Measurements from ENCODE around the gene BPIFB4.
"Not testable (repeated sequence)": the region's sequence is repeated elsewhere in the genome, so short reads cannot be mapped to it uniquely, and the experiment has no call there.

The BPIFB4 gene

GRCh38 chr20:33086052-33086722 is 6.7 kb downstream of the BPIFB4 start:
- Histone ChIP-seq H3K27ac (ENCODE audit: low read length) (no peak overlapping the region), H3K9ac (ENCODE audit: low read length in 2 of 2) (no peak overlapping the region), H3K4me3 (ENCODE audit: low read length in 2 of 2) (no peak overlapping the region), H3K27me3 (ENCODE audit: control insufficient read depth in 1 of 2, insufficient read depth in 2 of 2, low read length in 2 of 2) (peaks cover 0 to 3% of the 10 kb centered on the region in 2 donors), H3K4me1 (ENCODE audit: control insufficient read depth, insufficient read depth, low read length) (no peaks in the 10 kb centered on the region), H3K36me3 (ENCODE audit: control insufficient read depth in 2 of 2, insufficient read depth in 2 of 2, low read length in 2 of 2) (no peaks in the 10 kb centered on the region), H3K9me3 (ENCODE audit: control insufficient read depth in 2 of 2, low read length in 2 of 2) (no peaks in the 10 kb centered on the region)

GRCh38 chr20:33091147-33091546 is 11.7 kb downstream of the BPIFB4 start:
- Histone ChIP-seq H3K27me3 (ENCODE audit: control insufficient read depth in 1 of 2, insufficient read depth in 2 of 2, low read length in 2 of 2) (no peaks in the 10 kb centered on the region), H3K4me3 (ENCODE audit: low read length in 2 of 2) (no peak overlapping the region), H3K9ac (ENCODE audit: low read length in 2 of 2) (no peak overlapping the region), H3K4me1 (ENCODE audit: control insufficient read depth, insufficient read depth, low read length) (no peaks in the 10 kb centered on the region), H3K27ac (ENCODE audit: low read length) (no peak overlapping the region), H3K9me3 (ENCODE audit: control insufficient read depth in 2 of 2, low read length in 2 of 2) (no peaks in the 10 kb centered on the region), H3K36me3 (ENCODE audit: control insufficient read depth in 2 of 2, insufficient read depth in 2 of 2, low read length in 2 of 2) (no peaks in the 10 kb centered on the region)

GRCh38 chr20:33091693-33092092 is 12.2 kb downstream of the BPIFB4 start:
- no peaks in the 10 kb centered on the region for H3K27me3 ChIP-seq (ENCODE audit: control insufficient read depth in 1 of 2, insufficient read depth in 2 of 2, low read length in 2 of 2)
- no peaks in the 10 kb centered on the region for H3K9me3 ChIP-seq (ENCODE audit: control insufficient read depth in 2 of 2, low read length in 2 of 2)
- H3K27ac ChIP-seq (ENCODE audit: low read length), result no peak overlapping the region
- H3K4me3 ChIP-seq (ENCODE audit: low read length in 2 of 2), result no peak overlapping the region
- H3K36me3 ChIP-seq (ENCODE audit: control insufficient read depth in 2 of 2, insufficient read depth in 2 of 2, low read length in 2 of 2), result no peaks in the 10 kb centered on the region
- H3K9ac ChIP-seq (ENCODE audit: low read length in 2 of 2), result no peak overlapping the region
- H3K4me1 ChIP-seq (ENCODE audit: control insufficient read depth, insufficient read depth, low read length), result peaks cover 2% of the 10 kb centered on the region

GRCh38 chr20:33092361-33092760 is 12.9 kb downstream of the BPIFB4 start:
- no peak overlapping the region for H3K9ac ChIP-seq (ENCODE audit: low read length in 2 of 2)
- no peaks in the 10 kb centered on the region for H3K36me3 ChIP-seq (ENCODE audit: control insufficient read depth in 2 of 2, insufficient read depth in 2 of 2, low read length in 2 of 2)
- no peak overlapping the region for H3K27ac ChIP-seq (ENCODE audit: low read length)
- no peaks in the 10 kb centered on the region for H3K9me3 ChIP-seq (ENCODE audit: control insufficient read depth in 2 of 2, low read length in 2 of 2)
- H3K4me3 ChIP-seq (ENCODE audit: low read length in 2 of 2), result no peak overlapping the region
- H3K27me3 ChIP-seq (ENCODE audit: control insufficient read depth in 1 of 2, insufficient read depth in 2 of 2, low read length in 2 of 2), result no peaks in the 10 kb centered on the region
- H3K4me1 ChIP-seq (ENCODE audit: control insufficient read depth, insufficient read depth, low read length), result peaks cover 4% of the 10 kb centered on the region

GRCh38 chr20:33093074-33093473 is 13.6 kb downstream of the BPIFB4 start:
- Histone ChIP-seq H3K4me3 (ENCODE audit: low read length in 2 of 2) (no peak overlapping the region), H3K27me3 (ENCODE audit: control insufficient read depth in 1 of 2, insufficient read depth in 2 of 2, low read length in 2 of 2) (no peaks in the 10 kb centered on the region)

GRCh38 chr20:33093582-33093981 is 14.1 kb downstream of the BPIFB4 start:
- Histone ChIP-seq H3K27me3 (ENCODE audit: control insufficient read depth in 1 of 2, insufficient read depth in 2 of 2, low read length in 2 of 2) (no peaks in the 10 kb centered on the region), H3K4me1 (ENCODE audit: control insufficient read depth, insufficient read depth, low read length) (peaks cover 4% of the 10 kb centered on the region), H3K9ac (ENCODE audit: low read length in 2 of 2) (no peak overlapping the region), H3K27ac (ENCODE audit: low read length) (no peak overlapping the region), H3K36me3 (ENCODE audit: control insufficient read depth in 2 of 2, insufficient read depth in 2 of 2, low read length in 2 of 2) (no peaks in the 10 kb centered on the region), H3K4me3 (ENCODE audit: low read length in 2 of 2) (no peak overlapping the region), H3K9me3 (ENCODE audit: control insufficient read depth in 2 of 2, low read length in 2 of 2) (no peaks in the 10 kb centered on the region)

More at GRCh38 chr20:33093074-33093473, 13.6 kb downstream of the BPIFB4 start:
- Histone ChIP-seq H3K36me3 (ENCODE audit: control insufficient read depth in 2 of 2, insufficient read depth in 2 of 2, low read length in 2 of 2) (no peaks in the 10 kb centered on the region), H3K4me1 (ENCODE audit: control insufficient read depth, insufficient read depth, low read length) (peaks cover 4% of the 10 kb centered on the region), H3K9ac (ENCODE audit: low read length in 2 of 2) (no peak overlapping the region), H3K9me3 (ENCODE audit: control insufficient read depth in 2 of 2, low read length in 2 of 2) (no peaks in the 10 kb centered on the region), H3K27ac (ENCODE audit: low read length) (no peak overlapping the region)

GRCh38 chr20:33095249-33095648 is 15.8 kb downstream of the BPIFB4 start:
- Histone ChIP-seq H3K27ac (ENCODE audit: low read length) (no peak overlapping the region), H3K4me3 (ENCODE audit: low read length in 2 of 2) (no peak overlapping the region), H3K36me3 (ENCODE audit: control insufficient read depth in 2 of 2, insufficient read depth in 2 of 2, low read length in 2 of 2) (no peaks in the 10 kb centered on the region), H3K4me1 (ENCODE audit: control insufficient read depth, insufficient read depth, low read length) (peaks cover 4% of the 10 kb centered on the region), H3K9me3 (ENCODE audit: control insufficient read depth in 2 of 2, low read length in 2 of 2) (no peaks in the 10 kb centered on the region), H3K27me3 (ENCODE audit: control insufficient read depth in 1 of 2, insufficient read depth in 2 of 2, low read length in 2 of 2) (peaks cover 0 to under 1% of the 10 kb centered on the region in 2 donors), H3K9ac (ENCODE audit: low read length in 2 of 2) (no peak overlapping the region)

- not testable (repeated sequence) for H3K27me3 ChIP-seq (ENCODE audit: control insufficient read depth in 1 of 2, insufficient read depth in 2 of 2, low read length in 2 of 2); H3K9me3 ChIP-seq (ENCODE audit: control insufficient read depth in 2 of 2, low read length in 2 of 2); H3K9ac ChIP-seq (ENCODE audit: low read length in 2 of 2); H3K4me1 ChIP-seq (ENCODE audit: control insufficient read depth, insufficient read depth, low read length); H3K27ac ChIP-seq (ENCODE audit: low read length); H3K4me3 ChIP-seq (ENCODE audit: low read length in 2 of 2); H3K36me3 ChIP-seq (ENCODE audit: control insufficient read depth in 2 of 2, insufficient read depth in 2 of 2, low read length in 2 of 2)
These were observed 16.6 kb downstream of the BPIFB4 start for GRCh38 chr20:33095902-33096584.

GRCh38 chr20:33097001-33097400 is 17.6 kb downstream of the BPIFB4 start:
- H3K9me3 ChIP-seq (ENCODE audit: control insufficient read depth in 2 of 2, low read length in 2 of 2), result no peaks in the 10 kb centered on the region
- no peak overlapping the region for H3K4me3 ChIP-seq (ENCODE audit: low read length in 2 of 2)
- no peak overlapping the region for H3K27ac ChIP-seq (ENCODE audit: low read length)
- no peaks in the 10 kb centered on the region for H3K36me3 ChIP-seq (ENCODE audit: control insufficient read depth in 2 of 2, insufficient read depth in 2 of 2, low read length in 2 of 2)
- peaks cover 0 to 4% of the 10 kb centered on the region in 2 donors for H3K27me3 ChIP-seq (ENCODE audit: control insufficient read depth in 1 of 2, insufficient read depth in 2 of 2, low read length in 2 of 2)
- no peak overlapping the region for H3K9ac ChIP-seq (ENCODE audit: low read length in 2 of 2)
- H3K4me1 ChIP-seq (ENCODE audit: control insufficient read depth, insufficient read depth, low read length), result peaks cover 4% of the 10 kb centered on the region

GRCh38 chr20:33099843-33100538 is 20.5 kb downstream of the BPIFB4 start:
- H3K9ac ChIP-seq (ENCODE audit: low read length in 2 of 2), result no peak overlapping the region
- no peaks in the 10 kb centered on the region for H3K36me3 ChIP-seq (ENCODE audit: control insufficient read depth in 2 of 2, insufficient read depth in 2 of 2, low read length in 2 of 2)
- no peak overlapping the region for H3K4me3 ChIP-seq (ENCODE audit: low read length in 2 of 2)
- no peaks in the 10 kb centered on the region for H3K9me3 ChIP-seq (ENCODE audit: control insufficient read depth in 2 of 2, low read length in 2 of 2)
- H3K27me3 ChIP-seq (ENCODE audit: control insufficient read depth in 1 of 2, insufficient read depth in 2 of 2, low read length in 2 of 2), result peaks cover 0 to 8% of the 10 kb centered on the region in 2 donors
- H3K4me1 ChIP-seq (ENCODE audit: control insufficient read depth, insufficient read depth, low read length), result peaks cover 4% of the 10 kb centered on the region
- H3K27ac ChIP-seq (ENCODE audit: low read length), result no peak overlapping the region
